ENCODE results near the gene RFC1. TPM values are rescaled to one million over a fixed set of nuclear protein-coding genes. Genes with fewer than 3 reads are reported as not detected.
"Not testable (repeated sequence)": the region's sequence is repeated elsewhere in the genome, so short reads cannot be mapped to it uniquely, and the experiment has no call there.

RFC1 gene
- total RNA-seq, 2 donors from 2014 or later = 30.9 to 46.8 TPM

- intact Hi-C loops (cut with DNase I) = no loop called here
- WGBS, 2 donors = 90 to 94% methylated on average over 10 to 11 of the region's 11 CpGs
- no peak overlapping the region for H3K27ac ChIP-seq
- ATAC-seq = no peak
- TF ChIP-seq POLR2A (IDR thresholded peaks at IDR 0.05) (no peak), CTCF (IDR thresholded peaks at IDR 0.05) (no peak)
- no peaks in the 10 kb centered on the region for H3K27me3 ChIP-seq
- no peaks in the 10 kb centered on the region for H3K4me1 ChIP-seq
- H3K4me3 ChIP-seq = no peak overlapping the region
- H3K9me3 ChIP-seq = no peaks in the 10 kb centered on the region
- no peak for DNase-seq
- no peaks in the 10 kb centered on the region for H3K36me3 ChIP-seq (replicated peaks in 1 of 2; ENCODE audit: insufficient read depth in 1 of 2, low read depth in 2 of 2)
Observed at GRCh38 chr4:39384563-39384962, 18.4 kb upstream of the RFC1 start.

GRCh38 chr4:39383690-39384089 is 17.5 kb upstream of the RFC1 start:
- peak in 1 of 4 donors; percentile 60 for DNase-seq
- Histone ChIP-seq H3K4me3 (no peak overlapping the region), H3K27me3 (no peaks in the 10 kb centered on the region), H3K4me1 (no peaks in the 10 kb centered on the region), H3K27ac (no peak overlapping the region), H3K36me3 (replicated peaks in 1 of 2; ENCODE audit: insufficient read depth in 1 of 2, low read depth in 2 of 2) (no peaks in the 10 kb centered on the region), H3K9me3 (no peaks in the 10 kb centered on the region)
- no peak for ATAC-seq
- intact Hi-C loops (cut with DNase I) = no loop called here
- 56 to 57% methylated on average over 1 of the region's 1 CpG for WGBS, 2 donors
- TF ChIP-seq CTCF (IDR thresholded peaks at IDR 0.05) (peak in 4 of 7 experiments; percentile 4 to 44 (median 26)), POLR2A (IDR thresholded peaks at IDR 0.05) (no peak)

GRCh38 chr4:39375478-39375877 is 9.3 kb upstream of the RFC1 start:
- intact Hi-C loops (cut with DNase I) = no loop called here
- ATAC-seq (no peak), DNase-seq (no peak)
- 33 to 36% methylated on average over 4 of the region's 4 CpGs for WGBS, 2 donors
- Histone ChIP-seq H3K4me1 (no peaks in the 10 kb centered on the region), H3K4me3 (no peak overlapping the region), H3K27me3 (no peaks in the 10 kb centered on the region), H3K9me3 (peaks cover 0 to 6% (median 0%) of the 10 kb centered on the region in 3 donors), H3K27ac (no peak overlapping the region), H3K36me3 (replicated peaks in 1 of 2; ENCODE audit: insufficient read depth in 1 of 2, low read depth in 2 of 2) (no peaks in the 10 kb centered on the region)
- no peak for TF ChIP-seq CTCF (IDR thresholded peaks at IDR 0.05)
- TF ChIP-seq POLR2A (IDR thresholded peaks at IDR 0.05) = no peak

GRCh38 chr4:39371209-39371608 is 5.0 kb upstream of the RFC1 start:
- WGBS, 2 donors = 90 to 100% methylated on average over 2 to 6 of the region's 6 CpGs

GRCh38 chr4:39369301-39369700 is 3.1 kb upstream of the RFC1 start:
- TF ChIP-seq POLR2A (IDR thresholded peaks at IDR 0.05) (no peak), CTCF (IDR thresholded peaks at IDR 0.05) (no peak)
- DNase-seq (no peak), ATAC-seq (no peak)
- H3K4me1 ChIP-seq = peaks cover 10% of the 10 kb centered on the region
- H3K36me3 ChIP-seq (replicated peaks in 1 of 2; ENCODE audit: insufficient read depth in 1 of 2, low read depth in 2 of 2) = no peaks in the 10 kb centered on the region
- 49 to 68% methylated on average over 4 of the region's 4 CpGs for WGBS, 2 donors
- no peak overlapping the region for H3K4me3 ChIP-seq
- intact Hi-C loops (cut with DNase I) = no loop called here
- H3K27me3 ChIP-seq = no peaks in the 10 kb centered on the region
- no peak overlapping the region for H3K27ac ChIP-seq
- peaks cover 0 to 6% (median 0%) of the 10 kb centered on the region in 3 donors for H3K9me3 ChIP-seq

More at GRCh38 chr4:39371209-39371608, 5.0 kb upstream of the RFC1 start:
- H3K9me3 ChIP-seq; H3K4me1 ChIP-seq; intact Hi-C loops (cut with DNase I); DNase-seq; H3K4me3 ChIP-seq; H3K27ac ChIP-seq; ATAC-seq; H3K36me3 ChIP-seq (replicated peaks in 1 of 2; ENCODE audit: insufficient read depth in 1 of 2, low read depth in 2 of 2); H3K27me3 ChIP-seq: not testable (repeated sequence)
